WTC11 (cell line): ENCODE measurements around the gene SURF2. TPM values are rescaled to one million over a fixed set of nuclear protein-coding genes. Genes with fewer than 3 reads are reported as not detected.

Experiments used
- ATAC-seq: fragments of 200-7000 bp; cut with Tn5 transposase; 2 replicates; pipeline ENCODE4 v1.10.0; 2021; ENCODE audit warnings: mild to moderate bottlenecking, moderate library complexity
- CTCF ChIA-PET: fragments of 300-600 bp; sonication (Branson Sonifier 250); formaldehyde crosslinking; loops from one replicate; lab custom pipeline; 2021; ENCODE audit warnings: antibody characterized with exemption; lab: Charles Lee
- POLR2A ChIA-PET: fragments of 350-600 bp; sonication (Branson Sonifier 250); formaldehyde crosslinking; loops from one replicate; lab custom pipeline; 2021; ENCODE audit warnings: antibody characterized with exemption; lab: Charles Lee
- DNase-seq: peaks from one replicate; pipeline ENCODE4 v3.0.0; 2021; ENCODE audit warnings: low spot score
- H3K27ac Mint-ChIP-seq: 2 replicates; pipeline ENCODE4 v1.8.0; 2021; ENCODE audit warnings: mixed read lengths
- H3K27me3 Mint-ChIP-seq: 2 replicates; pipeline ENCODE4 v1.8.0; 2021; ENCODE audit warnings: low read depth, mild to moderate bottlenecking, moderate library complexity, mixed read lengths
- H3K36me3 Mint-ChIP-seq: 2 replicates; pipeline ENCODE4 v1.8.0; 2021; ENCODE audit warnings: mixed read lengths
- H3K4me1 Mint-ChIP-seq: 2 replicates; pipeline ENCODE4 v1.8.0; 2022; ENCODE audit warnings: mixed read lengths
- H3K4me3 Mint-ChIP-seq: 2 replicates; pipeline ENCODE4 v1.8.0; 2021; ENCODE audit warnings: mild to moderate bottlenecking, moderate library complexity, mixed read lengths
- H3K9me3 Mint-ChIP-seq: 2 replicates; pipeline ENCODE4 v1.8.0; 2021; ENCODE audit warnings: mixed read lengths
- ATF1 ChIP-seq: sonication (generic); formaldehyde crosslinking; IDR thresholded peaks from 2 replicates; pipeline ENCODE4 v1.8.1; 2023; ENCODE audit warnings: mild to moderate bottlenecking, moderate library complexity, missing genetic modification reagents
- ATF2 ChIP-seq: sonication (generic); formaldehyde crosslinking; IDR thresholded peaks from 2 replicates; pipeline ENCODE4 v1.8.1; 2022; ENCODE audit warnings: low read depth, missing genetic modification reagents, borderline replicate concordance
- EMX1 ChIP-seq: fragments of 250-450 bp; sonication (Bioruptor Pico); IDR thresholded peaks from 2 replicates; pipeline ENCODE4 v1.8.0; 2021; ENCODE audit warnings: mild to moderate bottlenecking
- ESRRA ChIP-seq: sonication (generic); formaldehyde crosslinking; IDR thresholded peaks from 2 replicates; pipeline ENCODE4 v1.8.1; 2022; ENCODE audit warnings: mild to moderate bottlenecking, missing genetic modification reagents, borderline replicate concordance
- ETV6 ChIP-seq: sonication (generic); formaldehyde crosslinking; IDR thresholded peaks from 2 replicates; pipeline ENCODE4 v1.8.1; 2022; ENCODE audit warnings: mild to moderate bottlenecking, missing genetic modification reagents
- FOXJ3 ChIP-seq: sonication (generic); formaldehyde crosslinking; IDR thresholded peaks from 2 replicates; pipeline ENCODE4 v1.9.0; 2021; ENCODE audit warnings: missing genetic modification reagents, mild to moderate bottlenecking, borderline replicate concordance
- FOXK1 ChIP-seq: sonication (generic); formaldehyde crosslinking; IDR thresholded peaks from 2 replicates; pipeline ENCODE4 v1.8.0; 2022; ENCODE audit warnings: mild to moderate bottlenecking, moderate library complexity, missing genetic modification reagents
- GABPB1 ChIP-seq: sonication (generic); formaldehyde crosslinking; IDR thresholded peaks from 2 replicates; pipeline ENCODE4 v1.8.1; 2023; ENCODE audit warnings: mild to moderate bottlenecking, missing genetic modification reagents
- GTF2I ChIP-seq: fragments of 250-450 bp; sonication (Bioruptor Pico); conservative IDR thresholded peaks from 2 replicates; pipeline ENCODE4 v1.4.0; 2021; ENCODE audit warnings: mild to moderate bottlenecking
- HMGA2 ChIP-seq: fragments of 250-450 bp; sonication (Bioruptor Pico); IDR thresholded peaks from 2 replicates; pipeline ENCODE4 v1.4.0; 2021; ENCODE audit warnings: mild to moderate bottlenecking, moderate library complexity
- JUN ChIP-seq: sonication (generic); formaldehyde crosslinking; IDR thresholded peaks from 2 replicates; pipeline ENCODE4 v1.8.0; 2023; ENCODE audit warnings: mild to moderate bottlenecking, missing genetic modification reagents
- KAT7 ChIP-seq: sonication (generic); formaldehyde crosslinking; IDR thresholded peaks from 2 replicates; pipeline ENCODE4 v1.8.1; 2023; ENCODE audit warnings: missing genetic modification reagents, mild to moderate bottlenecking, borderline replicate concordance
- MXD4 ChIP-seq: fragments of 250-450 bp; sonication (Bioruptor Pico); IDR thresholded peaks from 2 replicates; pipeline ENCODE4 v1.8.0; 2021; ENCODE audit warnings: mild to moderate bottlenecking, moderate library complexity, borderline replicate concordance
- NFYB ChIP-seq: sonication (generic); formaldehyde crosslinking; conservative IDR thresholded peaks from 2 replicates; pipeline ENCODE4 v1.8.0; 2022; ENCODE audit warnings: low read depth, missing genetic modification reagents
- NR1H2 ChIP-seq: sonication (generic); formaldehyde crosslinking; IDR thresholded peaks from 2 replicates; pipeline ENCODE4 v1.9.0; 2021; ENCODE audit warnings: mild to moderate bottlenecking, moderate library complexity, missing genetic modification reagents
- SMAD4 ChIP-seq: sonication (generic); formaldehyde crosslinking; IDR thresholded peaks from 2 replicates; pipeline ENCODE4 v1.8.0; 2022; ENCODE audit warnings: mild to moderate bottlenecking, missing genetic modification reagents
- SP1 ChIP-seq: sonication (generic); formaldehyde crosslinking; conservative IDR thresholded peaks from 2 replicates; pipeline ENCODE4 v1.8.1; 2022; ENCODE audit warnings: missing genetic modification reagents
- TEAD4 ChIP-seq: sonication (generic); formaldehyde crosslinking; IDR thresholded peaks from 2 replicates; pipeline ENCODE4 v1.8.0; 2022; ENCODE audit warnings: mild to moderate bottlenecking, missing genetic modification reagents
- ZNF219 ChIP-seq: sonication (generic); formaldehyde crosslinking; IDR thresholded peaks from 2 replicates; pipeline ENCODE4 v1.8.0; 2023; ENCODE audit warnings: missing genetic modification reagents, mild to moderate bottlenecking, borderline replicate concordance
- ZNF423 ChIP-seq: fragments of 250-450 bp; sonication (Bioruptor Pico); IDR thresholded peaks from 2 replicates; pipeline ENCODE4 v2.1.2; 2022; ENCODE audit warnings: mild to moderate bottlenecking, moderate library complexity
- total RNA-seq: library from RNA; stranded (reverse); gene quantifications from 3 replicates; pipeline ENCODE4 v1.2.3, GENCODE V29; 2021
- TF ChIP-seq, protein P1 (sequence below): sonication (generic); formaldehyde crosslinking; IDR thresholded peaks from 2 replicates; pipeline ENCODE4 v1.8.1; 2023; ENCODE audit warnings: mild to moderate bottlenecking, missing genetic modification reagents, moderate library complexity
- TF ChIP-seq, protein P2 (sequence below): sonication (generic); formaldehyde crosslinking; IDR thresholded peaks from 2 replicates; pipeline ENCODE4 v1.8.0; 2023; ENCODE audit warnings: mild to moderate bottlenecking, missing genetic modification reagents
- TF ChIP-seq, protein P3 (sequence below): sonication (generic); formaldehyde crosslinking; IDR thresholded peaks from 2 replicates; pipeline ENCODE4 v1.8.1; 2022; ENCODE audit warnings: mild to moderate bottlenecking, missing genetic modification reagents, moderate library complexity, borderline replicate concordance

The SURF2 gene
- total RNA-seq, 1 experiment from 2014 or later, result 33.3 TPM

- peaks cover 15% of the 10 kb centered on the region for H3K4me1 Mint-ChIP-seq
- ChIA-PET CTCF (interaction anchor here (0.9 to 2.3 kb wide), 4 partner anchors 16 to 81 kb away, joined by 3 to 11 read pairs (median 4); partner anchors contain the start of gene CACFD1), POLR2A (interaction anchor here (1.1 kb wide), 1 partner anchor 31 kb away, joined by 3 read pairs; the partner anchor contains the start of gene MED22)
- no peak for TF ChIP-seq EMX1 (CRISPR knock-in tag)
- TF ChIP-seq ATF2 (CRISPR knock-in tag), result no peak
- no peak for TF ChIP-seq ATF1 (CRISPR knock-in tag)
- no peak for TF ChIP-seq ETV6 (CRISPR knock-in tag)
- no peak for TF ChIP-seq KAT7 (CRISPR knock-in tag)
- TF ChIP-seq JUN, result no peak
- TF ChIP-seq NR1H2 (CRISPR knock-in tag), result no peak
- H3K36me3 Mint-ChIP-seq, result peaks cover 3% of the 10 kb centered on the region; the same call in 1 of the 2 replicates
- ATAC-seq (no peak), DNase-seq (no peak)
- peaks cover 4% of the 10 kb centered on the region for H3K9me3 Mint-ChIP-seq
- no peak overlapping the region for H3K4me3 Mint-ChIP-seq
- no peak overlapping the region for H3K27ac Mint-ChIP-seq
- H3K27me3 Mint-ChIP-seq, result peaks cover 30% of the 10 kb centered on the region
These were observed 22.1 kb downstream of the SURF2 start for GRCh38 chr9:133378408-133378962.

DNA sequence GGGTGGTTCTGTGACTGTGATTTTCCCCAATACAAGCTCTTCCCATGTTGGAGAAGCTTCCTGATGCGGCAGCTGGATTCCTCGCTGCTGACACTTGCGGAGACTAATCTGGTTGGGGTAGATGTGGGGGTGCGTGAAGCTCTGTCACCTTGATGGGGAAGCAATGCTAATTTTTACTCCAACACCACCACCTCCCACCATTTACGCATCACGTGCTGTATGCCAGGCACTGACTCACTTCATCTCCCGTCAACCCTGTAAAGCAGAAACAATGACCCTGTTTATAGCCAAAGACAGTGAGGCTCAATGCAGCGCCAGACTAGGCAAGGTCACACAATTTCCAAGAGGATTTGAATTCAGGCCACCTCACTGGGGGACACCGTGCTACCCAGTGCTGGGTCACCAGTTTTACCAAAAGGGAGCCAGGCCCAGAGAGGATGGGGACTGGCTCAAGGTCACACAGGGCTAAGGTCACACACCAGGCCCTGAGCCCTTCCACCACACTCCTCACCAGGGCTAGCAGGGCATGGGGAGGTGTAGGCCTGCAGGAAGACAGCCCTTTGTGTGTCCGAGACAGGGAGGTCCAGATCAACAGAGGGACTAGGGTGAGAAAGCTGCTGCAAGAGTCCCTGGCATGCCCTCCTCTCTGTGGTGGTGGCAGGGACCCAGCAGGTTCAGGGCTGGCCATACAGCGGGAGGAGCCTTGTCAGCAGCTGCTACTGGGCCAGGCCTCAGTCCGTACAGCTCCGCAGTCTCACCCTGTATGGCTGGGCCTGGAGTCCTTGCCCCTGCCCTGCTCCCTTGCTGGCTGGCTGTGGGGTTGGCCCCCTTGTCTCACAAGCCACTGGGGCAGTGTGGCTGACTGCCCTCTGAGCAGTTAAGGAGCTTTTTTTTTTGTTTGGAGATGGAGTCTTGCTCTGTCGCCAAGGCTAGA is 23.1 kb downstream of the SURF2 start:
- Mint-ChIP-seq H3K27ac (no peak overlapping the region), H3K4me3 (no peak overlapping the region), H3K9me3 (peaks cover 4% of the 10 kb centered on the region), H3K4me1 (peaks cover 12% of the 10 kb centered on the region), H3K36me3 (peaks cover 3% of the 10 kb centered on the region; the same call in 1 of the 2 replicates), H3K27me3 (peaks cover 30% of the 10 kb centered on the region)
- no peak for TF ChIP-seq SMAD4 (CRISPR knock-in tag)
- no peak for TF ChIP-seq ESRRA
- no peak for TF ChIP-seq TEAD4
- TF ChIP-seq ATF1 (CRISPR knock-in tag), result no peak
- no peak for TF ChIP-seq JUN
- no peak for TF ChIP-seq GABPB1
- TF ChIP-seq ZNF219, result no peak
- no peak for TF ChIP-seq FOXJ3 (CRISPR knock-in tag)
- no peak for TF ChIP-seq GTF2I
- TF ChIP-seq, protein P1, sequence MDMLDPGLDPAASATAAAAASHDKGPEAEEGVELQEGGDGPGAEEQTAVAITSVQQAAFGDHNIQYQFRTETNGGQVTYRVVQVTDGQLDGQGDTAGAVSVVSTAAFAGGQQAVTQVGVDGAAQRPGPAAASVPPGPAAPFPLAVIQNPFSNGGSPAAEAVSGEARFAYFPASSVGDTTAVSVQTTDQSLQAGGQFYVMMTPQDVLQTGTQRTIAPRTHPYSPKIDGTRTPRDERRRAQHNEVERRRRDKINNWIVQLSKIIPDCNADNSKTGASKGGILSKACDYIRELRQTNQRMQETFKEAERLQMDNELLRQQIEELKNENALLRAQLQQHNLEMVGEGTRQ, result no peak
- no peak for TF ChIP-seq MXD4 (CRISPR knock-in tag)
- TF ChIP-seq FOXK1 (CRISPR knock-in tag), result no peak
- TF ChIP-seq SP1 (CRISPR knock-in tag), result no peak
- TF ChIP-seq NFYB (CRISPR knock-in tag), result no peak
- POLR2A ChIA-PET, result no interaction called here
- DNase-seq, result no peak
- ATAC-seq, result no peak
- CTCF ChIA-PET, result interaction anchor here (1.1 kb wide), 1 partner anchor 37 kb away, joined by 3 read pairs; no protein-coding TSS in a partner anchor

DNA sequence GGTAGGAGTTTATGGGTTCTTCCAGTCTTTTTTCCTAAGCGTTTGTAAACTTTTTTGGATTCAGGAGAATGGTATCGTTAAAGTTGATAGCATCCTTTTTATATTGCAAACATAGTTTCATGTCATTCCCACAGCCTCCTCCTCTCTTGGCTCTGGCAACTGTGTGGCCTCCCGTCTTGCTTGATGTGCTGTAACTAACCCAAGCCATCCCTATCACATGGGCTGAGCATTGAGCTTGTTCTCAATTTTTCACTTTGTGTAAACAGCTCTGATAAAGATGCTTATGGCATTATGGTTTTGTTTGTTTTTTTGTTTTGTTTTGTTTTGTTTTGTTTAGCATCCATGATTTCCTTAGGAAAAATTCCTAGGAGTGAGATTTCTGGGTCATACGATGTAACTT is 24.4 kb downstream of the SURF2 start:
- no peak for ATAC-seq
- ChIA-PET CTCF (interaction anchor here (1.1 kb wide), 1 partner anchor 39 kb away, joined by 3 read pairs; no protein-coding TSS in a partner anchor), POLR2A (no interaction called here)
- Mint-ChIP-seq H3K27me3 (peaks cover 30% of the 10 kb centered on the region), H3K9me3 (peaks cover 4% of the 10 kb centered on the region), H3K4me3 (no peak overlapping the region), H3K36me3 (no peaks in the 10 kb centered on the region), H3K4me1 (peaks cover 4% of the 10 kb centered on the region; the same call in 1 of the 2 replicates), H3K27ac (no peak overlapping the region)
- no peak for DNase-seq
- TF ChIP-seq, protein P2, sequence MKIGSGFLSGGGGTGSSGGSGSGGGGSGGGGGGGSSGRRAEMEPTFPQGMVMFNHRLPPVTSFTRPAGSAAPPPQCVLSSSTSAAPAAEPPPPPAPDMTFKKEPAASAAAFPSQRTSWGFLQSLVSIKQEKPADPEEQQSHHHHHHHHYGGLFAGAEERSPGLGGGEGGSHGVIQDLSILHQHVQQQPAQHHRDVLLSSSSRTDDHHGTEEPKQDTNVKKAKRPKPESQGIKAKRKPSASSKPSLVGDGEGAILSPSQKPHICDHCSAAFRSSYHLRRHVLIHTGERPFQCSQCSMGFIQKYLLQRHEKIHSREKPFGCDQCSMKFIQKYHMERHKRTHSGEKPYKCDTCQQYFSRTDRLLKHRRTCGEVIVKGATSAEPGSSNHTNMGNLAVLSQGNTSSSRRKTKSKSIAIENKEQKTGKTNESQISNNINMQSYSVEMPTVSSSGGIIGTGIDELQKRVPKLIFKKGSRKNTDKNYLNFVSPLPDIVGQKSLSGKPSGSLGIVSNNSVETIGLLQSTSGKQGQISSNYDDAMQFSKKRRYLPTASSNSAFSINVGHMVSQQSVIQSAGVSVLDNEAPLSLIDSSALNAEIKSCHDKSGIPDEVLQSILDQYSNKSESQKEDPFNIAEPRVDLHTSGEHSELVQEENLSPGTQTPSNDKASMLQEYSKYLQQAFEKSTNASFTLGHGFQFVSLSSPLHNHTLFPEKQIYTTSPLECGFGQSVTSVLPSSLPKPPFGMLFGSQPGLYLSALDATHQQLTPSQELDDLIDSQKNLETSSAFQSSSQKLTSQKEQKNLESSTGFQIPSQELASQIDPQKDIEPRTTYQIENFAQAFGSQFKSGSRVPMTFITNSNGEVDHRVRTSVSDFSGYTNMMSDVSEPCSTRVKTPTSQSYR (CRISPR knock-in tag), result no peak
- TF ChIP-seq HMGA2 (CRISPR knock-in tag) (no peak), ATF2 (CRISPR knock-in tag) (no peak), ZNF423 (CRISPR knock-in tag) (no peak), FOXK1 (CRISPR knock-in tag) (no peak)
- TF ChIP-seq, protein P3, sequence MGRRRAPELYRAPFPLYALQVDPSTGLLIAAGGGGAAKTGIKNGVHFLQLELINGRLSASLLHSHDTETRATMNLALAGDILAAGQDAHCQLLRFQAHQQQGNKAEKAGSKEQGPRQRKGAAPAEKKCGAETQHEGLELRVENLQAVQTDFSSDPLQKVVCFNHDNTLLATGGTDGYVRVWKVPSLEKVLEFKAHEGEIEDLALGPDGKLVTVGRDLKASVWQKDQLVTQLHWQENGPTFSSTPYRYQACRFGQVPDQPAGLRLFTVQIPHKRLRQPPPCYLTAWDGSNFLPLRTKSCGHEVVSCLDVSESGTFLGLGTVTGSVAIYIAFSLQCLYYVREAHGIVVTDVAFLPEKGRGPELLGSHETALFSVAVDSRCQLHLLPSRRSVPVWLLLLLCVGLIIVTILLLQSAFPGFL (CRISPR knock-in tag), result no peak
- TF ChIP-seq, protein P1, result no peak
